SW 1271 (cell line): ENCODE results near the gene POLA1.
"Not testable (repeated sequence)": the region's sequence is repeated elsewhere in the genome, so short reads cannot be mapped to it uniquely, and the experiment has no call there.

Experiments
- DNase-seq, 2 experiments: peaks; one replicate each; lab custom pipeline; 2025; lab: John Stamatoyannopoulos, UW

The POLA1 gene

DNA sequence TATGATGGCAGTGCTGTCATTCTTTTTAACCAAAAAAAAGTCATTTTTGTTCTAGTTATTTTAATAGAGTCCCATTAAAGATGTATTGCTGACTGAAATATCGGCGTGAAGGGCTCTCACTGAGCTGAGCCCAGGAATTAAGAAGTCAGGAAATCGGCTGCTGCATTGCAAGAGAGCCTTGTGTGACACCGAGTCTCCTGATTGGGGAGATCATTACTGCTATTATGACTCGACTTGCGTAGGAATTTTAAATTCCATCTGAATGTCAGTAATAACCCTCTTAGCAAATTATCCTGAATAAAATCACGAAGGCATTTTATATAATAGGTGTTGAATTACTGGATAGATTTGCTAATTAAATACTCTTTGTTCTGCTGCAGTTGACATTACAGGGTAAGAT, 111.5 kb downstream of the POLA1 start:
- DNase-seq = no peak

DNA sequence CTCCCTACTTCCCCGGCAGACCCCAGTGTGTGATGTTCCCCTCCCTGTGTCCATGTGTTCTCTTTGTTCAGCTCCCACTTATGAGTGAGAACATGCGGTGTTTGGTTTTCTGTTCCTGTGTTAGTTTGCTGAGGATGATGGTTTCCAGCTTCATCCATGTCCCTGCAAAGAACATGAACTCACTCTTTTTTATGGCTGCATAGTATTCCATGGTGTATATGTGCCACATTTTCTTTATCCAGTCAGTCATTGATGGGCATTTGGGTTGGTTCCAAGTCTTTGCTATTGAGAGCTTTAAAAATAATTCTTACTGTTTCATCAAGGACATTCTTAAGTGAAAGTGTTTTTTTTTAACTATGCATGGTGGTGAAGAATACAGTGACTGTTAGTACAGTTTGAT, 126.1 kb downstream of the POLA1 start:
- not testable (repeated sequence) for DNase-seq

DNA sequence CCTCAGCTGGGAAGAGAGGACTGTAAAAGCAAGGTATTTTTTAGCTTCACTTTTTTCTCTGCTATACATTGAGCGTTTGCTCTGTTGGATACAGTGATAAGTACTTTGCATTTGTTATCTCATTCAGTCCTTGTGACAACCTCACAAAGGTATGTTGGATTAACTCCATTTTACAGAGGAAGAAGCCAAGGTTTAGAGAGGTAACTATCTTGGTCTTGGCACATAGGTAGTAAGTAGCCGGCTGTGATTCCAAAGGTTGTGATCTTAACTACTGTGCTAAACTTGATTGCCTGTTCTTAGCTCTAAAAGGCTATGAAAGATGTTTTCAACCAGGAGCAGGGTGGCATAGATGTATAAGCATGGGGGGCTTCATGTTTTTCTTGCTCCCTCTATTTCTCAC, 134.4 kb downstream of the POLA1 start:
- no peak for DNase-seq

DNA sequence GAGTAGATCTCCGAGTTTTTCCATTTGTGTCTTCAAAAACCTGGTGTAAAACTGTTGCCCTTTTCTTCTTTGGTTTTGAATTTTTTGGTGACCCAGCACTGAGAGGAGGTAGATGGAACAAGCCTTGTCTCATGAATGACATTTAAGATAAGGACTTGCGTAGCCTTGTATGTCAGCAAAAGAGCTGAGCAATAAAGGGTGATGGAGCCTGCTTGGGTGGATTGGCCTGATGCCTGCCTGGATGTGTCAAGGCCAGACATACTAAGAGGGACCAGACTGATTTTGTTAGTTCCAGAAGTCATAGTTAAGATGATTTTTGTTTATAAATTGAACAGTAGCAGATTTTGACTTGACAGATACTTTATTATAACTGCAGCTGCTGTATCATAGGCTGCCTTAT, 134.9 kb downstream of the POLA1 start:
- no peak for DNase-seq

DNA sequence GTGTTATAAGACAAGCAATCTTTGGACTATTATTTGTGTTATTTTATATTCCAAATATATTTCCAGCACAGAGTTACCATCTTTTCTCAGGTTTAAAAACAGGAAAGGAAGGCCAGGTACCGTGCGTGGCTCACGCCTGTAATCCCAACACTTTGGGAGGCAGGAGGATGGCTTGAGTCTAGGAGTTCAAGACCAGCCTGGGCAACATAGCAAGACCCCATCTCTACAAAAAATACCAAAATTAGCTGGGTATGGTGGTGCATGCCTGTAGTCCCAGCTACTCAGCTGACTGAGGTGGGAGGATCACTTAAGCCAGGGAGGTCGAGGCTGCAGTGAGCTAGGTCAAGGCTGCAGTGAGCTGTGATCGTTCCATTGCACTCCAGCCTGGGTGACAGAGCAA, 140.0 kb downstream of the POLA1 start:
- no peak for DNase-seq

DNA sequence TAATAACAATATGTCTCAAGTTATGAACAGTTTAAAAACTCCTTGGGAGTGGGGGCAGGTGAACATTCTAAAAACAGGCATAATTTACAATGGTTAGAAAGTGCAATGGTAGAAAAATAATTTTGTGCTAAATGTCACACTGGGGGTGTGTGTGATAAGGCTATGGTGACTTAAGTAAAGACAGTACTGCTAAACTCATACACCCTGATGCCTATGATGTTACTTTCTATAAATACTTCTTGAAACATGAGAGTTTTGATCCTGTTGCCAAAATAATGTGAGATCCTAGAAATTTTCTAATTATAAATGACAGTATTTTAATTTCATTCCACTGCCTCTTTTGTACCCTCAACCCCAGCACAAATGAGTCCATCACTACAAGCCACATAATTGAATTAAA, 144.2 kb downstream of the POLA1 start:
- DNase-seq = no peak

DNA sequence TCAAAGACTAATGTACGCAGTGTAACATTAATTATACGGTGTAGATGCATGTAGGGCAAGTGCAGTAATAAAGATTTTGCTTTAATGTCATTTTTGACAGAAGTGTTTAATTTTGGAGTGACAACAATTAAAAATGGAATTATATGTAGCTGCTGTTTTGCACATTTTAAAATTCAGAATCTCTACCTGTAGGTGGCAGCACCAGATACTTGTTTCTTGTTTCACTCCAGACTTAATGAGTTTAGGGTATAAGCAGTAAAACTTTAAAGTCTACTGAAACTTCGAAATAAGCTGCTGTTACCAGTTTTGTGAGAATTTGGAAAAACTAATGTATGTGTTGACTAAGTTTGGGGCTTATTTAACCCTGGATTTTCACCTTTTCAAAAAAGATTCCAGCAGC, 144.9 kb downstream of the POLA1 start:
- DNase-seq = peak in 1 of 2 experiments; percentile 6

DNA sequence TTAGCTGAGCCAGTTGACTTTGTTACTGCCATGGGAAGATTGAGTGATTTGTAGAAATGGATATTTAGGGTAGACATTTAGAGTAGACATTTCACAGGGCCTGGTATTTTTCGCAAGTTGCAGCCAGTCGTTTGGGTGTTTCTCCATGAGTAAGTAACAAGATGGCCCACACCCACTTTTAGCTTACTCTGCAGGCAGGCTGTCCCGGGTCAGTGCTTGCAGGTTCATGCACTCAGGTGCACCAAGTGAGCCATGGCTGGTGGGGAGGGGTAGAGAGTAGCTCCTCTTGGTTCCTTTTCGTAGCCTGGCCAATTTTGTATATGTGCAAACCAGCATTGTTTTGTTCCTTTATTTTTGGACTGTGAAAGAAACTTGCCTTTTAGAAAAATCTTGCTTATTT, 145.6 kb downstream of the POLA1 start:
- DNase-seq = no peak

DNA sequence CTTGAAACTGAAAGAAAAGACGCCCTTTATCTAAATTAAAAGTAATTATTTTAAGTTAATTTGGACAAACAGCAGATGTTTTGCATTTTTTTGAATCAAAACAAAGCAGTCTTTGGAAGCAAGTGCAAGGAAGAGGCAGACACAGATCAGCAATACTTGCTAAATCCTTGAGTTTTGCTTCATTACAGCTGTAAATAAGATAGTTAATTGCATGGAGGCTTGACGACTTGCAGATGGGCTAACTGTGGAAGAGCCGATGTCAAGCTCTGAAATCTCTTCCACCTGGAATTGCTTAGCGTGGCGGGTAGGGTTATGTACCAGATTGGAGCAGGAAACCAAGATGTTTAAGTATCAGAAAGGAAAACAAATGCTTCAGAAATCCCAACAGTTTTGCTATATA, 148.8 kb downstream of the POLA1 start:
- DNase-seq = no peak

DNA sequence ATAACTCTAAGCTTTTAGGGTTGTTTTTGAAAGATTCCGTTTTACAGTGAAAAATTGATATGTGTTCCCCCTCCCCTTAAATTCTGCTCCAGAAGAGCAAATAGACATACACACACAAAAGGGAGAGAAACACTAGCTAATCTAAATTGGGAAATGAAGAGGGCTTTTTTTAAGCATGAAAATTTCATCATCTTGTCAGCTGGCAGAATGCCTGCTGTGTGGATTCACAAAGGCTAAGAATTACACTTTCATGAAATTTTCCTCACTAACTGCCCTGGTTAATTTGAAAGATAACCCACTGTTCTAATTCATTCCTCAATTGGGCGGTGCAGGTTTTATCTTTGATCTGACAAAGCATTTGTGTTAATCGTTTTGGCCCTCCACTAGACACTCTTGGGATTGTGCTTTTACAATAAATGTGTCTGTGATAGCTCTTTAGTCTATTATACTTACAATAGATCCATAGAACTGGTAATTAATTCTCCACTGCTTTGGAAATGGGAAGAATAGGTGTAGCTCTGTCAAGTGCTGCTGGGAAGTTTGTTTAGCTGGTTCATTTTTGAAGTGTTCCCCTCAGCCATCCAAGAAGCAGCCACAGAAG, 152.9 kb downstream of the POLA1 start:
- no peak for DNase-seq

DNA sequence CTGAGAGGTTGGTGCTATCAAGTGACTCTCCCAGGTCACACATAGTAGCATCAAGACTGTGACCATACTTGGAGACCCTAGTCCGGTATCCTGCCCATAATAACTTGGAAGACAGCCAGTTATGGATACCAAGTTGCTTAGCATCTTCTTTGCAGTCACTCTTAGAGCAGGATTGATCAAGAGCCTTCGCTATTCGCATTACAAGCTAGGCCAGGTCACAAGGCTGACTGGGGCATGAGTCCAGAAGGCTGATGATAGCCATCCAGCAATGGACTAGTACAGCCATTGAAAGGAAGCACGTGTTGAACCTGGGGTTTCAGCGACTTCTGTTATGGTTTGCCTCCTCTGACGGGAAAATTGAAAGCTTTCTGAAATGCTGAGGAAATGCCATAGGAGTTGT, 157.6 kb downstream of the POLA1 start:
- DNase-seq = no peak

DNA sequence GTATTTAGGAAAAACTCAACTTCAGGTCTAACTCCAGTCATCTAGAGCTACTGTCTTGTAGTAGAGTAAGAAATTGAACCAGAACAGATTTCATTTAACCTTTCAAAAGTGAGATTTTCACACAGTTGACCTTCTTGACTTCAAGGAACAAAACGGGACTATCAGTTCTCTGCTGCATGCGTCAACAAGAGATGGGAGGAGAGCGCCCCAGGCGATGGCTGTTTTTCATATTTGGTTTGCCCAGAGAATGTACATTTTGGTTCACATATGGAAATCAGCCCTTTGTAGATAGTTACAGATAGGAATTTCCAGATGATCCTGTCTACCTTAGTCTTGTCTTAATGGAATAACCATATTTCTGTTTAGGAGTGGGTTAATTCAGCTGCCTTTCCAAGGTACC, 158.1 kb downstream of the POLA1 start:
- no peak for DNase-seq

DNA sequence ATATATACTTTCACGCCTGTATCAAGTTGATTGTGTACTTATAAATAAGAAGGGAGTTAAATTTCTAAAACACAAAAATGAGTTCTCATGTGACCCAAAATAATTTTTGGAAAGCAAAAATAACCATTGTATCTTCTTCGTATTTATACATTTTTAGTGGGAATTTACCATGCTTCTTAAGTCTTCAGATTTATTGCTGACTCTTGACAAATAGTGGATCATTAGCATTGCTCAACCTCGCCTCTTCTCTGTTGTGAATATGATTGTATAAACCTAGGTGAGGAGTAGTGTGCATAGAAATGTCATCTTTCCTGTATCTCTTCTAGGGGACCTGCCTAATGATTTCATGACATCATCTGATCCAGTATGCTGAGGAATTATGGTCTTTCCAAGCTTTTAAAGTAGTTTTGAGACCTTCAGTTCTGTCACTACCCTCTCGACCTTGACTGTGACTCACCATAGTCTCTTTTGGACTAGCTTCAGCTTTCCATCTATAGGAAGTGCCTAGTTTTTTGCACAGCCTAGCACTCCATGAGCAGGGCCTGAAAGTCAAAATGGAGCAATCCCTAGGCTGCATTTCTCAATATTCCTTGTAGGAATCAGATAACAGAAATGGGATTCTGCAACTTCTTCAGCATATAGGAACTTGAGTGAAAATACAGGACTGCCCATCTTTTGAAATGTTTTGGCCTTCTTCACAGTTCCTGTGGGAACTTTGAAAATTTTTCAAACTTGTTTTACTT, 164.5 kb downstream of the POLA1 start:
- DNase-seq = no peak

DNA sequence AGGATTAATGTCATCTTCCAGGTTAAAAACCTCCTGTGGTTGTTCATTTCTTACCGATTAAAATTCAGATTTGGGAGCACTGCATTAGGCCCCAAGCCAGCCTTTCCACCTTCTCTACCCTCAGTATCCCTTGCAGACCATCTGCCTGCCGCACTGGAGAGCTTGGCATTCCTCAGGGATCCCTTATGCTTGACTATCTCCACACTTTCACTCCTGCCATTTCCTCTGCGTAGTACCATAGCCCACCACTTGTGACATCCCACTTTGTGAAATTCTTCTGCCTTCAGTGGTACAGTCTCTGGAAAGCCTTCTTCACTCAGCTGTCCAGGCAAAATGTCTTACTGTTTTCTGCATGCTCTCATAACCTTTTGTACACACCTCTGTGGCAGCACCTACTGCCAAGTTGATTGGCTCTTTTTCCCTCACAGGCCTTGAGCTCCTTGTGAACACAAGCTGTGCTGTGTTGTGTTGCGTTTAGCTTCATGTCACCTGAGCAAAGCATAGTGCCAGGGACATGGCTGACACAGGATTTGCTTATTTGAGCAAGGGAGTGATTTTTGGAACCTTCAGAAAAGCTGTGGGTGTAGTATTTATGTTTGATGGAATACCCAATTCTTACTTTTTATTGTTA, 165.6 kb downstream of the POLA1 start:
- DNase-seq = no peak

DNA sequence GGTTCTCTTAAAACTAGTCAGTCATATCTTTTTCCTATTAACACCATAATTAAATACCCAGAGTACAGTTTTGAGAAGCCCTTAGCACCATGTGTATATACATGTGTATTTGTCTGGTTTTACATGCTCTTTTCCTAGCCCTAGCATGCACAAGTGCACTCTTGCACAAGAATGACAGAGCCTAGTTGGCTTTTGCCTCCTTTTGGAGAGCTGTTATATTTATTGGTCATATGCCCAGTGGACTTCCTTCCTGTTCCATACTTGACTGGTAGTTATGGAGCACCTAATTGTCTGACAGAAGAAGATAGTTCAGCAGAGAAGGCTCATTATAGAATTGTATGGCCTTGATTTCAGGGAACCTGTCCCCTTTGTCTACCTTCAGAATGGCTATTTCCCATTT, 166.4 kb downstream of the POLA1 start:
- no peak for DNase-seq

DNA sequence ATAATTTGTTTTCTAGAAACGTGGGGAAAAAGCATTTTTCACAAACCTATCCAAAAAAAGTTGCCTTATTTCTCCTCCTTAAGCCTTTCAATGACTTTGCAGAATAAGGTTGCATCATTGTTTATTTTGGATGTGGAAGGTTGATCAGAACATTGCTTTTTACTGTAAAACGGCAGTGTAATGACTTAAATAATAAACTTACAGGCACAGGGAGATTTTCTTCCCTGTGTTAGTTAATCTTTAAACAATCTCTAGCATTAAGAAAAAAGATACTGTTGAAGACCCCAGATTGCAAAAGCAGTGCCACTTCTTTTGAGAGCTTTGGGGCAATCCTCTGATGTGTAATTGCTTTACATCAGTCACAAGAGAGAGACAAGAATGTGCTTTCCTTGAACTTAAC, 168.6 kb downstream of the POLA1 start:
- DNase-seq = no peak

DNA sequence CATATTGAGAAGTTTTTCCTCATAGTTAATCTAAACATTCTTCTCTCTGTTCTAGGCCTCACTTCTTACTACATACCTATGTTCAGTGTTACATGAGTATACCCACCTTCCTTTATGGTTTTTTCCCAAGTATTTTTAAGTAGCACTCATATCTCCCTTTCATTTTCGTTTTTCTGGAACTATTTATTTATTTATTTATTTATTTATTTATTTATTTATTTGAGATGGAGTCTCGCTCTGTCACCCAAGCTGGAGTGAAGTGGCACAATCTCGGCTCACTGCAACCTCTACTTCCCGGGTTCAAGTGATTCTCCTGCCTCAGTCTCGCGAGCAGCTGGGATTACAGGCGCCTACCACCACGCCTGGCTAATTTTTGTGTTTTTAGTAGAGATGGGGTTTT, 170.1 kb downstream of the POLA1 start:
- DNase-seq = not testable (repeated sequence)

DNA sequence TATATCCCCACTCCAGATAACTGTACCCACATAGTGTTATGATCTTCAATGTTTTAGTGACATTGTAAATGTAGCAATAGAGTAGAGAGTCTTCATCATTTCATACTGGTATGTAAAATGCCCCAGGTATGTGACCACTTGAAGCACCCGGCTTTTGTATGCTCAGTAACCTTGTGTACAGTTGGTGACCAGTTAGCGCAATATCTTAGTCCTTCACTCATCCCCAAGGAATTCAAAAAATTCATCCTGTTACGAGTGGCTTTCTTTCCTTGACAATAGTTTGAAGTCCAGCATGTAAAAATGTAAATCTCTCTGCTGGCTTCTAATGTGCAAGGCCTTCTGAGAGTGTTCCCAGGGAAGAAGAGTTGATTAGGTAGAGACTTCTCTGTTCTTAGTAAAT, 176.4 kb downstream of the POLA1 start:
- peak; percentile 1 to 18 for DNase-seq

DNA sequence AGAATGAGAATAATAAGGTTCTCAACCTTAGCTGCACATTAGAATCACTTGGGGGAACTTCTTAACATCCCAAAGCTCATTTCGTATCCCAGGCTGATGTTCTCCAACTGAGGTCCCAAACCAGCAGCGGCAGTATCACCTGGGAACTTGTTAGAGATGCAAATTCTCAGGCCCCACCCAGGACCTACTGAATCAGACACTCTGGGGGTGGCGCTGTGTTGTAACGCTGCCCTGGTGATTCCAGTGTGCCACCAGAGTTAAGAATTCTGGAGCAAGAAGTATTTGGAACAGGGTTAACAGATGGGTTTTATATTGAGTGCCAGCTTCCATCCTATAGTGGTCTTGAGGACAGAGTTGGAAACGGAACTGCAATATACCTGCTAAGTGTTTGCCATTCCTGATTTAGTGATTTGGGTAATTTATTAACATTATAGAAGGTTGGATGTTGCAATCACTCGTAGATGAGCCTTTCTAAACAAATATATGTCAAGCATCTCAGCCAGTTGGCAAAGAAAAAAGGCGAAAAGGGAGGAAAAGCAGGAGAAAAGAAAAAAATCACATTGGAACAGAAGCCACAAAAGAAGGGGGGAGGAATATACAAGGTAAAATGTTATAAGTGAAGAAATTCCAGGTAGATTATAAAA, 181.0 kb downstream of the POLA1 start:
- no peak for DNase-seq

DNA sequence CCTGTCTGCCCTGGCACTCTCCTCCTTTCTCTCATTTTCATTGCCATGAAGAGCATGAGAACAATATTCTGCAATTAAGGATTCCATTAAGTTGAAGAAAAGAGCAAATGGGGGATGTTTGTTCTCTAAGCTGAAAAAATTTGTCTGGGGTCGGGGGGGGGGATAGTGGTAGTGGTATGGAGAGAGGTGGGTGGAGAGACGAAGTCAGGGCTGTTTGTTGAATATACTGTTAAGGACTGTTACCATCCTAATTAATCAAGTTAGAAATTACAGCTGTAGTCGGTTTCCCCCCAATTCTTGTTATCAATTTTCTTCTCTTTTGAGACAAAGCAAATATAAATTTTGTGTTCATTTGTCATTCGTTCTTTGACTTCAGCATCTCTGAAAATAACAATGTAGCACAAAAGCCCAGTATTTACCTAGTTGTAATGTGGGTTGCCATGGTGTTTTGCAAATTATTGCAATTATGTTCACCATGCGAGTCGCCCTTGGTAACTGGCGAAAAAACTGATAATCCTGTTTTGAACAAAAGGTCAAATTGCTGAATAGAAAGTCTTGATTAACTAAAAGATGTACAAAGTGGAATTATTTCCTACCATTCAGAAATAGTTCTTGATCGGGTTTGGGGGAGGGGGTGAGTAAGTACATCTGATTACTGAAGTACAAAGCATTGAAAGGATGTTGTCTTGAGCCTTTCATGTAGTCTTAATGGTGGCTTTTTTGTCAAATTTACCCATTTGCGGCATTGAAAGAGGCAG, 183.0 kb downstream of the POLA1 start:
- no peak for DNase-seq

DNA sequence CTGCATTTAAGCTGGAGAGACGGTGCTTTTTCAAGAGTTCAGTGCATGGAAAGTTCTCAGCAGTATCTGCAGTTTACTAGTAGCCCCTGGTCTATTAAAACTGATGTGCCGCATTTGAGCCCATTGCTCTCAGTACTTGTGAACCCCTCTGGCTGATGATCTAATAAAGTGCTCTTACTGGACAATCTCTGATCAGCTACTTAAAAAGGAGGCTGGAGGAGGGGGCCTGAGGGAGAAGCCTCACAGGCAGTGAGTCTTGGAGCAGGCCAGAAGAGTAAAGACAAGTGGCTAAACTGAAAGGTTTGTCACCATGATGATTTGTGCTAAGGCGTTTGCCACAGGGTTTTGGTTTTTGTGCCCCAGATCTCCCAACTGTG, 183.6 kb downstream of the POLA1 start:
- no peak for DNase-seq

DNA sequence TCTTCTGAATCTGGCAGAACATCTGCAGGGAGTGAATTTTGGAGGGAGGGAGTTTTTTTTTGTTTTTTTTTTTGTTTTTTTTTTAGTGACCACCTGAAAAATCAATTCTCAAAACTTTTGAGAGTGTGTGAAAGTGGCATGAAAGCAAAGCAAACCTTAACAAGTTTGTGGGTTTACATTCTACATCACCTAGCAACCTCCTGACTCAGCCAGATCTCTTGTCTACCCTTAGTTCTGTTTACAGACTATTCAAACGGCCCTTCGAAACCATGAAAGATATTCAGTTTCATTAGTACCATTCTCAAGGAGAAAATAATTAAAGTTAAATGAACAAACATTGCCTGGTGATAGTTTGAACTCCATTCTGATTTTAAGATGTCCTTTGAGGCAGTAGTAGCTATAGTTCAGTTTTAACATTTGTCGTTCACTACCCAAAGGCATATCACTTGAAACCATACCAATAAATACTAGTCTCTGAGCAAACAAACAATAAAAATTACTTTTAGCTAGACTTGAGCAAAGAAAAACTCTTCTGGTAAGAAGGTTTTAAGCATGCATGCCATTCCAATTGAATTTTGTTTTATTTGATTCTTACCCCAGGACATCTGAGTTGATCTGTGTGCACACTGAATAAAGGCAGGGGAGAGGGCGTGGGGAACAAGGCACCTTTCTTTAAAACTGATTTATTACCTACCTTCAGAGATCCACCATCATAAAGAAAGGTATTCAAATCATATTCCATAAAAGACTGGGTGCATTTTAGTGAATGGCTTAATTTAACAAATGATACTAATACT, 184.3 kb downstream of the POLA1 start:
- DNase-seq = no peak
